Aorta (tissue), 5 donors: ENCODE measurements around the gene SPATA31D1. TPM values are rescaled to one million over a fixed set of nuclear protein-coding genes. Genes with fewer than 3 reads are reported as not detected.

ENCODE experiments used
- ATAC-seq: fragments of 200-7000 bp; cut with Tn5 transposase; one replicate; pipeline ENCODE4 v1.9.1; 2022; ENCODE audit warnings: moderate library complexity; ENCODE audit not compliant: low FRiP score
- DNase-seq, 2 donors: peaks; one replicate each; pipeline ENCODE4 v3.0.0-alpha.2; 2020
- H3K27ac ChIP-seq, 2 donors: one replicate each; pipeline ENCODE4 v1.5.1; 2013; ENCODE audit warnings: low read length in 2 of 2, mild to moderate bottlenecking in 2 of 2, moderate library complexity in 2 of 2, control low read depth in 1 of 2, inconsistent platforms in 1 of 2, low read depth in 1 of 2
- H3K27me3 ChIP-seq, 2 donors: one replicate each; pipeline ENCODE4 v1.6.1; 2013; ENCODE audit warnings: control low read depth in 1 of 2, low read length in 1 of 2, mild to moderate bottlenecking in 1 of 2, moderate library complexity in 1 of 2; ENCODE audit not compliant: insufficient read depth in 2 of 2, control insufficient read depth in 1 of 2
- H3K36me3 ChIP-seq, 2 donors: one replicate each; pipeline ENCODE4 v1.6.1; 2013; ENCODE audit warnings: control low read depth in 1 of 2, low read length in 1 of 2, mild to moderate bottlenecking in 1 of 2; ENCODE audit not compliant: insufficient read depth in 2 of 2, control insufficient read depth in 1 of 2
- H3K4me1 ChIP-seq, 2 donors: one replicate each; pipeline ENCODE4 v1.6.1; 2013; ENCODE audit warnings: low read length in 2 of 2, control low read depth in 1 of 2, mild to moderate bottlenecking in 1 of 2, moderate library complexity in 1 of 2; ENCODE audit not compliant: insufficient read depth in 2 of 2, control insufficient read depth in 1 of 2
- H3K4me3 ChIP-seq, 2 donors: one replicate each; pipeline ENCODE4 v1.5.1; 2013; ENCODE audit warnings: low read length in 2 of 2, control low read depth in 1 of 2, mild to moderate bottlenecking in 1 of 2
- H3K9me3 ChIP-seq: one replicate; pipeline ENCODE4 v1.6.1; 2013; ENCODE audit warnings: mild to moderate bottlenecking, low read length; ENCODE audit not compliant: control insufficient read depth
- WGBS, 2 donors: extraction: QIAGEN DNeasy Blood & Tissue Kit; methylation state at CpG; one replicate each; pipeline ENCODE4 v1.1.7; 2013; 5-methylcytosine and 5-hydroxymethylcytosine counted together
- intact Hi-C, 2 donors: fragments of 100-400 bp; cut with DNase I; formaldehyde crosslinking; loops; one replicate each; pipeline versions ENCODE4 v1.14.2 to v1.15.0; 2022
- polyA plus RNA-seq, 2 donors: library from polyadenylated mRNA; stranded (reverse); fragments of 200-250 nt; gene quantifications; one replicate each; pipeline ENCODE4 v1.2.3, GENCODE V29; 2013
- total RNA-seq, 2 donors: library from RNA; stranded (reverse); fragmentation: NEBNext Ultra II Directional; extraction: Animal tissue kit (Norgen Biotek cat#: 25700); gene quantifications; one replicate each; pipeline ENCODE4 v1.2.1, GENCODE V29; 2021
- donor health status: healthy with polysubstance abuse.
- donor health status: Bipolar disorder and iron deficiency.
- donor health status: DM: no; HTN: no; CAD: no.
- donor health status: DM: no; HTN: no; CAD: no.
- donor health status: DM: yes; HTN: yes; CAD: no.

SPATA31D1 gene
- total and polyA plus RNA-seq, 4 donors, result not detected

DNA sequence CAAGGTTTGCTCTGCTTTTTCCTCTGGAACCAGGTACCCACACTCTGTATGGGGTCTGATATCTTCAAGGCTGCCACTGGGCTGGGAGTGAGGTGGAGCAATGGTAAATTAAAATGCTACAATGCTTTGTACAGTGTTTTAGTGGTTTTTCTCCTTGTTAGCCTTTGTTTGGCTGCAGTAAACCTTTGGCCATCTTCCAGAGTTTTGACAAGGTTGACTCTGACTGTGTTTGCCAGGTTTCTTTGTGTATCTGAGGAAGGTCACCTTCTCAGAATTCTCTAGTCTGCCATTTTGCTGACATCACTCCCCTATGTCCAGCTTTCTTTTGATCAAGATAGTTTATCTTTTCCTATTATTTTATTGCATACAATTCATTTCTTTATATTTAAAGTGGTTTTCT is 11.2 kb downstream of the SPATA31D1 start:
- H3K9me3 ChIP-seq, result no peaks in the 10 kb centered on the region
- no peak overlapping the region for H3K4me3 ChIP-seq
- H3K36me3 ChIP-seq, result no peaks in the 10 kb centered on the region
- intact Hi-C loops, result no loop called here
- no peaks in the 10 kb centered on the region for H3K4me1 ChIP-seq
- DNase-seq (no peak), ATAC-seq (no peak)
- H3K27ac ChIP-seq, result no peak overlapping the region
- H3K27me3 ChIP-seq, result no peaks in the 10 kb centered on the region

DNA sequence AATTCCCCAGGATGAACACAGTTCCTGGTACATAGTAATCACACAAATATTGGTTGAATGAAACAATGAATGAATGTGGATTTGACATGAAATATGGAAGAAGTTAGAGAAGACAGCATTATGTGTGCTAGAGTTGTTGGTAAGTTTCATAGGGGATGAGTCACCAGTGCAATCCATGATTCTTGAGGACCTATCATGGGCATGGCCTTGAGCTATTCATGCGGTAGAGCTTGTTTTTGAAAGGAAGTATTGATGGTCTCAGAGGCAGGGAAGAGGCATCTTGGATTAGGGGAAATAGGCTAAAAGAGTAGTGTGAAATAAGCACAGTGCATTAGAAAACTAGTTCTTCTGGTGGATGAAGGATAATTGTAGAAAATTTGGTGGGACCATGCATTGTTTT is 22.1 kb downstream of the SPATA31D1 start:
- no peaks in the 10 kb centered on the region for H3K36me3 ChIP-seq
- no peak for ATAC-seq
- 92 to 96% methylated on average over 1 of the region's 1 CpG for WGBS, 2 donors
- no peaks in the 10 kb centered on the region for H3K4me1 ChIP-seq
- no peak for DNase-seq
- no peaks in the 10 kb centered on the region for H3K9me3 ChIP-seq
- no peak overlapping the region for H3K4me3 ChIP-seq
- H3K27me3 ChIP-seq, result no peaks in the 10 kb centered on the region
- H3K27ac ChIP-seq, result no peak overlapping the region
- intact Hi-C loops, result no loop called here

- 48 to 52% methylated on average over 3 of the region's 3 CpGs for whole genome bisulfite sequencing, 2 donors
- intact Hi-C loops, result no loop called here
- ATAC-seq (no peak), DNase-seq (no peak)
- no peaks in the 10 kb centered on the region for H3K9me3 ChIP-seq
- no peak overlapping the region for H3K27ac ChIP-seq
- H3K4me3 ChIP-seq, result no peak overlapping the region
- H3K36me3 ChIP-seq, result no peaks in the 10 kb centered on the region
- no peaks in the 10 kb centered on the region for H3K4me1 ChIP-seq
- H3K27me3 ChIP-seq, result no peaks in the 10 kb centered on the region
Observed at GRCh38 chr9:82011133-82011532, 22.6 kb downstream of the SPATA31D1 start.

DNA sequence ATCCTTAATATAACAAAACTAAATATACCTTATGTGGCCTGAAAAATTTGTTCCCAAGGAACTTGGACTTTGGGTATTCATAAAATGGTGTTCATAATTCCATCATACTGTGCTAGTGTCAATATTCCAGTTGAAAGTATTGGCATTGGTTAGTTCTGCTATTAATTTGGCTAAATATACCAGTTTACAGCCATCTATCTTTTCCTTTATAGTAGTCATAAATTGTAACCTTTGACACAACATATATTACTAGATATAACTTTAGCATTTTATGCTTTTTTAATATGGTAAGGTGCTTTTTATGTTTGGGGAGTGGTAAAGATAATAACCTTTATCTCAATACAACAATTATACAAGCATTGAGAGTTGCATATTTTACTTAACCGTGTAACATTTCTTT is 23.7 kb downstream of the SPATA31D1 start:
- intact Hi-C loops, result no loop called here
- WGBS, 2 donors, result 93 to 98% methylated on average over 1 of the region's 1 CpG
- Histone ChIP-seq H3K9me3 (no peaks in the 10 kb centered on the region), H3K27ac (no peak overlapping the region), H3K4me1 (no peaks in the 10 kb centered on the region), H3K27me3 (no peaks in the 10 kb centered on the region), H3K4me3 (no peak overlapping the region), H3K36me3 (no peaks in the 10 kb centered on the region)
- ATAC-seq, result no peak
- DNase-seq, result no peak

GRCh38 chr9:82020331-82020730 is 31.8 kb downstream of the SPATA31D1 start:
- Histone ChIP-seq H3K4me1 (no peaks in the 10 kb centered on the region), H3K27ac (no peak overlapping the region), H3K36me3 (no peaks in the 10 kb centered on the region), H3K4me3 (no peak overlapping the region), H3K9me3 (no peaks in the 10 kb centered on the region), H3K27me3 (no peaks in the 10 kb centered on the region)
- DNase-seq (no peak), ATAC-seq (no peak)
- intact Hi-C loops, result no loop called here

GRCh38 chr9:82021198-82021597 is 32.6 kb downstream of the SPATA31D1 start:
- no peak overlapping the region for H3K27ac ChIP-seq
- peak; percentile 26 for ATAC-seq

DNA sequence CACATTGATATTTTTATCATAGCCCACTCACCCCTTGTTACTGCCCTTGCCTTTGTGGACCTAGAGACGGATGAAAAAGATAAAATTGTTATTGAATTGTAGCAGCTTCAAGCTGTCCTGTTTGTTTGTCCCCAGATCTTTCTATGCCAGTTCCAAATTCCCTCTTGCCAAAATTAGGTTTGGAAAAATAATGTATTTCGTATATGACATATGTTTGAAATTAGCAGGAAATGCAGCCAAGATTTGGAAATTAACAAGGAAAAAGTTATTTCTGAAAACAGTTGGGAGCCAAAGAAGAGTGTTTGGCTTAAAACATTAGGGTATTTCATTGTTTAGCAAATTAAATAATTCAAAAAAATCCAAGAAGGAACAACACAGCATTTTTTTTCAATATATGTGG is 33.5 kb downstream of the SPATA31D1 start:
- no peaks in the 10 kb centered on the region for H3K9me3 ChIP-seq
- intact Hi-C loops, result no loop called here
- 30 to 33% methylated on average over 2 of the region's 2 CpGs for WGBS, 2 donors
- H3K4me3 ChIP-seq, result no peak overlapping the region
- no peaks in the 10 kb centered on the region for H3K27me3 ChIP-seq
- no peaks in the 10 kb centered on the region for H3K4me1 ChIP-seq
- no peak for ATAC-seq
- H3K36me3 ChIP-seq, result no peaks in the 10 kb centered on the region
- H3K27ac ChIP-seq, result no peak overlapping the region
- no peak for DNase-seq

More at GRCh38 chr9:82021198-82021597, 32.6 kb downstream of the SPATA31D1 start:
- H3K36me3 ChIP-seq, result no peaks in the 10 kb centered on the region
- no peaks in the 10 kb centered on the region for H3K9me3 ChIP-seq
- DNase-seq, result no peak
- no peak overlapping the region for H3K4me3 ChIP-seq
- no peaks in the 10 kb centered on the region for H3K4me1 ChIP-seq
- no peaks in the 10 kb centered on the region for H3K27me3 ChIP-seq
- intact Hi-C loops, result no loop called here

DNA sequence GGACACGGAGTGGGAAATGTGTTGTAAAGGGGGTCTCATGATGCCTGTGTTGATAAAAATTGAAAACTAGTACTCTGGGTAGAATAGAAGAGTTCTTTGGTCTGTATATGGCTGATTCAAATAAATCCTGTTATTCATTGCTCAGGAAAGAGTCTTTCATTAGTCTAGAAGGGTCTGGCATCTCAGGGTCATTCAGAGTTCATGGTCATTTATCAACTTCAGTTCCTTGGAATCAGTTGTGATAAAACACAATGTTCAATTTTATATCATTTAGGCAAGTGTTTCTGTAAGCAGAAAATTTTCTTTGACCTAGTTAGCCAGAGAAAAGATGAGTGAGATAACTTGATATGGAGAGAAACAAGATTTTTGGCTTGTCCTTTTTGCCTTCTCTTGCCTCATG is 36.3 kb downstream of the SPATA31D1 start:
- Histone ChIP-seq H3K27ac (no peak overlapping the region), H3K4me3 (no peak overlapping the region), H3K4me1 (no peaks in the 10 kb centered on the region), H3K36me3 (no peaks in the 10 kb centered on the region), H3K27me3 (no peaks in the 10 kb centered on the region), H3K9me3 (no peaks in the 10 kb centered on the region)
- WGBS, 2 donors, result 87 to 96% methylated on average over 1 of the region's 1 CpG
- DNase-seq, result no peak
- intact Hi-C loops, result no loop called here
- ATAC-seq, result no peak

DNA sequence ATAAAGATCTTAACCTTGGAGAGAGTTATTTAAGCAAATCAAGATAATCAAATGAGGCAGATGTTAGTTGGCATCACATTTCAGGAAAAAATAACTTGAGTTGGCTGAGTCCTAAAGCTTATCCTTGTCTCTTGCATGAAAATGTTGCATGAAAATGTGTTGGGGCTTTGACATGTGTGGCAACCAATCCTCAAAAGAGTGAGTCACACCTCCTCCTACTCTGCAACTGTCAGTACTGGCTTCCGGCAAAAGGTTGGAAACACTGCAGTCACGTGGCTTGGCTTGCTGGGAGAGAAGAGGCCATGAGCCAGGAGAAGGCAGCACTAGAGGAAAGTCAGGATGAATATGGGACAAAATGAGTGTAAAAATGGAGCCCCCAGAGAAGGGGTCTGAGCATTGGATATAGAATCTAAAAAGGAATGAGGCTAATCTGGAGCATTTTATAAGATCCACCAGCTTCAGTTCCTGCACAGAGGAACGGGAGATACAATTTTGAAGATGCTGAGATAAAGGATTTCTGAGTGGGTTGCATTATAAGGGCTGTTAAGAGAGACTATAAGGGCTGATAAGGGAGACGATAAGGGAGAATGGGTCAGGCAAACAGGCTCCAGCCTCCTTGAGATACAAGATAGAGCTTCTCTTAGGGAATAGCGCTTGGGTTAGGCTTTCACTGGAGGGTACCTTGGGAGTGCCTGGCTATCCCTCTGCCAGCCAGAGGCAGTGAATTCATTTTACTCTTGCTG is 43.1 kb downstream of the SPATA31D1 start:
- no peak overlapping the region for H3K27ac ChIP-seq
- intact Hi-C loops, result no loop called here
- WGBS, 2 donors, result 37 to 40% methylated on average over 5 of the region's 5 CpGs
- H3K36me3 ChIP-seq, result no peaks in the 10 kb centered on the region
- H3K4me3 ChIP-seq, result no peak overlapping the region
- no peaks in the 10 kb centered on the region for H3K9me3 ChIP-seq
- H3K27me3 ChIP-seq, result no peaks in the 10 kb centered on the region
- DNase-seq, result peak in 1 of 2 donors; percentile 65
- no peak for ATAC-seq
- H3K4me1 ChIP-seq, result no peaks in the 10 kb centered on the region
